ENCODE measurements around the gene GSTK1. TPM values are rescaled to one million over a fixed set of nuclear protein-coding genes. Genes with fewer than 3 reads are reported as not detected.

GSTK1 gene
- polyA plus RNA-seq, 1 donor (not counting 4 experiments of a cell fraction or from before 2014, with no cell fraction given) = 133 TPM

- Histone ChIP-seq H2AFZ (ENCODE audit: control insufficient read depth, low read length) (peak overlapping the region; percentile 81), H3K4me1 (ENCODE audit: control insufficient read depth, extremely low read depth, insufficient read depth, low read length) (peaks cover 17% of the 10 kb centered on the region), H3K4me2 (ENCODE audit: control insufficient read depth, extremely low read depth, insufficient read depth, low read depth, low read length) (peak overlapping the region; percentile 46), H3K79me2 (ENCODE audit: control insufficient read depth, insufficient read depth, low read length) (no peaks in the 10 kb centered on the region), H4K20me1 (ENCODE audit: control insufficient read depth, extremely low read depth, insufficient read depth, low read length) (no peaks in the 10 kb centered on the region), H3K9me1 (ENCODE audit: control insufficient read depth, extremely low read depth, insufficient read depth, low read length) (no peaks in the 10 kb centered on the region), H3K9me3 (ENCODE audit: control insufficient read depth, low read depth, low read length) (no peaks in the 10 kb centered on the region), H3K4me3 (ENCODE audit: control insufficient read depth in 2 of 3, extremely low read depth in 1 of 3, insufficient read depth in 2 of 3, low read depth in 1 of 3, low read length in 3 of 3) (no peak overlapping the region), H3K27me3 (ENCODE audit: control insufficient read depth, extremely low read depth, insufficient read depth, low read length) (no peaks in the 10 kb centered on the region), H3K27ac (ENCODE audit: control insufficient read depth, insufficient read depth, low read length) (peak overlapping the region; percentile 0), H3K36me3 (ENCODE audit: control insufficient read depth in 2 of 2, extremely low read depth in 1 of 2, insufficient read depth in 2 of 2, low read length in 2 of 2) (no peaks in the 10 kb centered on the region), H3K9ac (ENCODE audit: control insufficient read depth, extremely low read depth, insufficient read depth, low read length) (no peak overlapping the region)
- FAIRE-seq = peak; percentile 81
- TF ChIP-seq CTCF (optimal IDR thresholded peaks at IDR 0.05 in 1 of 3, IDR thresholded peaks at IDR 0.05 in 1 of 3, conservative IDR thresholded peaks at IDR 0.05 in 1 of 3; ENCODE audit: extremely low read depth in 1 of 3, insufficient read depth in 2 of 3, low read length in 3 of 3) (no peak), EZH2 (IDR thresholded peaks at IDR 0.05; ENCODE audit: low read length) (no peak)
- DNase-seq (ENCODE audit: low read depth, low spot score) = no peak
- dilution Hi-C loops (cut with MboI; ENCODE audit: extremely low pct_ligation_motif_present, low sequenced_read_pairs) = no loop called here
These were observed 16.2 kb downstream of the GSTK1 start for GRCh38 chr7:143279186-143280098.

- dilution Hi-C loops (cut with MboI; ENCODE audit: extremely low pct_ligation_motif_present, low sequenced_read_pairs) = no loop called here
- Histone ChIP-seq H3K9me1 (ENCODE audit: control insufficient read depth, extremely low read depth, insufficient read depth, low read length) (no peaks in the 10 kb centered on the region), H3K79me2 (ENCODE audit: control insufficient read depth, insufficient read depth, low read length) (no peaks in the 10 kb centered on the region), H3K27me3 (ENCODE audit: control insufficient read depth, extremely low read depth, insufficient read depth, low read length) (no peaks in the 10 kb centered on the region), H3K36me3 (ENCODE audit: control insufficient read depth in 2 of 2, extremely low read depth in 1 of 2, insufficient read depth in 2 of 2, low read length in 2 of 2) (no peaks in the 10 kb centered on the region), H3K27ac (ENCODE audit: control insufficient read depth, insufficient read depth, low read length) (peak overlapping the region; percentile 0), H2AFZ (ENCODE audit: control insufficient read depth, low read length) (peak overlapping the region; percentile 81), H3K9ac (ENCODE audit: control insufficient read depth, extremely low read depth, insufficient read depth, low read length) (no peak overlapping the region), H3K4me2 (ENCODE audit: control insufficient read depth, extremely low read depth, insufficient read depth, low read depth, low read length) (peak overlapping the region; percentile 46), H3K4me1 (ENCODE audit: control insufficient read depth, extremely low read depth, insufficient read depth, low read length) (peaks cover 25% of the 10 kb centered on the region), H4K20me1 (ENCODE audit: control insufficient read depth, extremely low read depth, insufficient read depth, low read length) (no peaks in the 10 kb centered on the region), H3K4me3 (ENCODE audit: control insufficient read depth in 2 of 3, extremely low read depth in 1 of 3, insufficient read depth in 2 of 3, low read depth in 1 of 3, low read length in 3 of 3) (no peak overlapping the region), H3K9me3 (ENCODE audit: control insufficient read depth, low read depth, low read length) (no peaks in the 10 kb centered on the region)
- TF ChIP-seq CTCF (optimal IDR thresholded peaks at IDR 0.05 in 1 of 3, IDR thresholded peaks at IDR 0.05 in 1 of 3, conservative IDR thresholded peaks at IDR 0.05 in 1 of 3; ENCODE audit: extremely low read depth in 1 of 3, insufficient read depth in 2 of 3, low read length in 3 of 3) = no peak
- TF ChIP-seq EZH2 (IDR thresholded peaks at IDR 0.05; ENCODE audit: low read length) = no peak
- DNase-seq (ENCODE audit: low read depth, low spot score) (no peak), FAIRE-seq (no peak)
These were observed 16.9 kb downstream of the GSTK1 start for GRCh38 chr7:143280160-143280559.
